HepG2 (cell line): ENCODE measurements around the gene CCDC201. TPM values are rescaled to one million over a fixed set of nuclear protein-coding genes. Genes with fewer than 3 reads are reported as not detected.

Experiments
- ARNTL ChIP-seq: sonication (generic); formaldehyde crosslinking; IDR thresholded peaks from 2 replicates; pipeline ENCODE4 v1.4.0; 2020; ENCODE audit warnings: mild to moderate bottlenecking, missing genetic modification reagents
- CBX1 ChIP-seq: IDR thresholded peaks from one replicate; pipeline ENCODE4 v1.6.1; 2016; ENCODE audit warnings: antibody characterized with exemption, low read depth
- FOXK2 ChIP-seq: fragments of 450-650 bp; IDR thresholded peaks from 2 replicates; pipeline ENCODE4 v1.6.1; 2016
- HOXA7 ChIP-seq: sonication (generic); formaldehyde crosslinking; IDR thresholded peaks from 2 replicates; pipeline ENCODE4 v1.8.1; 2022; ENCODE audit warnings: mild to moderate bottlenecking, missing genetic modification reagents, moderate library complexity
- POLR2A ChIP-seq, 2 experiments: IDR thresholded peaks; 2 replicates each; pipeline ENCODE4 v1.6.1; 2011; ENCODE audit warnings: low read depth in 2 of 2, low read length in 2 of 2, mild to moderate bottlenecking in 1 of 2, moderate library complexity in 1 of 2; ENCODE audit not compliant: insufficient read depth in 1 of 2
- PRPF4 ChIP-seq: fragments of 200-400 bp; formaldehyde crosslinking; IDR thresholded peaks from 2 replicates; pipeline ENCODE4 v1.6.1; 2016; ENCODE audit warnings: low read length, low read depth; ENCODE audit not compliant: poor library complexity, severe bottlenecking
- RARA ChIP-seq: IDR thresholded peaks from 2 replicates; pipeline ENCODE4 v1.6.1; 2016; ENCODE audit warnings: missing genetic modification reagents, missing compliant biosample characterization
- RNF2 ChIP-seq: fragments of 450-650 bp; conservative IDR thresholded peaks from 2 replicates; pipeline ENCODE4 v1.6.1; 2016; ENCODE audit warnings: low read depth
- STAT5B ChIP-seq: sonication (generic); formaldehyde crosslinking; IDR thresholded peaks from 2 replicates; pipeline ENCODE4 v1.4.0; 2020; ENCODE audit warnings: missing genetic modification reagents
- TCF7 ChIP-seq: sonication (generic); IDR thresholded peaks from 2 replicates; pipeline ENCODE4 v1.6.1; 2016; ENCODE audit warnings: antibody characterized with exemption, low read depth
- ZBTB1 ChIP-seq: sonication (generic); formaldehyde crosslinking; IDR thresholded peaks from 2 replicates; pipeline ENCODE4 v1.4.0; 2020; ENCODE audit warnings: missing genetic modification reagents, borderline replicate concordance
- ZNF138 ChIP-seq: sonication (generic); formaldehyde crosslinking; IDR thresholded peaks from 2 replicates; pipeline ENCODE4 v1.5.0; 2020; ENCODE audit warnings: mild to moderate bottlenecking, low read depth, missing genetic modification reagents
- ZNF160 ChIP-seq: sonication (generic); formaldehyde crosslinking; IDR thresholded peaks from 2 replicates; pipeline ENCODE4 v1.8.0; 2022; ENCODE audit warnings: mild to moderate bottlenecking, inconsistent platforms, missing genetic modification reagents
- ZNF207 ChIP-seq: fragments of 450-650 bp; IDR thresholded peaks from 2 replicates; pipeline ENCODE4 v1.6.1; 2016; ENCODE audit warnings: antibody characterized with exemption, borderline replicate concordance
- ZNF235 ChIP-seq: sonication (generic); formaldehyde crosslinking; IDR thresholded peaks from 2 replicates; pipeline ENCODE4 v1.8.1; 2023; ENCODE audit warnings: mild to moderate bottlenecking, missing genetic modification reagents, borderline replicate concordance
- ZNF256 ChIP-seq: sonication (generic); formaldehyde crosslinking; conservative IDR thresholded peaks from 2 replicates; pipeline ENCODE4 v1.4.0; 2020; ENCODE audit warnings: missing genetic modification reagents
- ZNF296 ChIP-seq: sonication (generic); formaldehyde crosslinking; conservative IDR thresholded peaks from 2 replicates; pipeline ENCODE4 v1.5.0; 2020; ENCODE audit warnings: mild to moderate bottlenecking, missing genetic modification reagents
- ZNF446 ChIP-seq: sonication (generic); formaldehyde crosslinking; IDR thresholded peaks from 2 replicates; pipeline ENCODE4 v1.5.0; 2020; ENCODE audit warnings: mild to moderate bottlenecking, missing genetic modification reagents
- ZNF562 ChIP-seq: sonication (generic); formaldehyde crosslinking; IDR thresholded peaks from 2 replicates; pipeline ENCODE4 v1.8.0; 2022; ENCODE audit warnings: missing genetic modification reagents, borderline replicate concordance
- ZNF709 ChIP-seq: sonication (generic); formaldehyde crosslinking; IDR thresholded peaks from 2 replicates; pipeline ENCODE4 v1.5.0; 2020; ENCODE audit warnings: mild to moderate bottlenecking, missing genetic modification reagents
- ZNF737 ChIP-seq: sonication (generic); formaldehyde crosslinking; IDR thresholded peaks from 2 replicates; pipeline ENCODE4 v1.5.0; 2020; ENCODE audit warnings: missing genetic modification reagents, mild to moderate bottlenecking, borderline replicate concordance
- polyA plus RNA-seq, 8 experiments: library from polyadenylated mRNA; depleted of rRNA in 3 of 8; stranded (reverse) in 7 of 8; unstranded in 1 of 8; fragments of >200 nt; fragmentation: Illumina TruSeq in 4 of 8; extraction: Trizol in 4 of 8; gene quantifications; 2 replicates each; pipeline versions ENCODE4 v1.2.1 to v1.2.3, GENCODE V29; 2011 to 2016; ENCODE audit warnings: low read depth in 4 of 8, missing spikeins in 1 of 8, mixed read lengths in 1 of 8; ENCODE audit not compliant: insufficient read depth in 1 of 8
- total RNA-seq, 5 experiments: library from RNA; depleted of rRNA; stranded (reverse); fragments of >200 nt; fragmentation: Illumina TruSeq; extraction: Trizol; gene quantifications; 2 replicates each; pipeline ENCODE4 v1.2.3, GENCODE V29; 2016; ENCODE audit warnings: low read depth in 1 of 5
- TF ChIP-seq, protein P1 (sequence below): IDR thresholded peaks from 2 replicates; pipeline ENCODE4 v1.6.1; 2016; ENCODE audit warnings: missing compliant biosample characterization, missing genetic modification reagents, borderline replicate concordance
- TF ChIP-seq, protein P2 (sequence below): sonication (generic); formaldehyde crosslinking; IDR thresholded peaks from 2 replicates; pipeline ENCODE4 v1.8.1; 2023; ENCODE audit warnings: mild to moderate bottlenecking, inconsistent platforms, moderate library complexity, missing genetic modification reagents, borderline replicate concordance
- TF ChIP-seq, protein P3 (sequence below): sonication (generic); formaldehyde crosslinking; IDR thresholded peaks from 2 replicates; pipeline ENCODE4 v1.8.1; 2023; ENCODE audit warnings: mild to moderate bottlenecking, missing genetic modification reagents

CCDC201 gene
- total and polyA plus RNA-seq, 2 of the 13 experiments (the other 11 are each of a cell fraction or from before 2014, with no cell fraction given): 0.92 TPM; not detected in 1

DNA sequence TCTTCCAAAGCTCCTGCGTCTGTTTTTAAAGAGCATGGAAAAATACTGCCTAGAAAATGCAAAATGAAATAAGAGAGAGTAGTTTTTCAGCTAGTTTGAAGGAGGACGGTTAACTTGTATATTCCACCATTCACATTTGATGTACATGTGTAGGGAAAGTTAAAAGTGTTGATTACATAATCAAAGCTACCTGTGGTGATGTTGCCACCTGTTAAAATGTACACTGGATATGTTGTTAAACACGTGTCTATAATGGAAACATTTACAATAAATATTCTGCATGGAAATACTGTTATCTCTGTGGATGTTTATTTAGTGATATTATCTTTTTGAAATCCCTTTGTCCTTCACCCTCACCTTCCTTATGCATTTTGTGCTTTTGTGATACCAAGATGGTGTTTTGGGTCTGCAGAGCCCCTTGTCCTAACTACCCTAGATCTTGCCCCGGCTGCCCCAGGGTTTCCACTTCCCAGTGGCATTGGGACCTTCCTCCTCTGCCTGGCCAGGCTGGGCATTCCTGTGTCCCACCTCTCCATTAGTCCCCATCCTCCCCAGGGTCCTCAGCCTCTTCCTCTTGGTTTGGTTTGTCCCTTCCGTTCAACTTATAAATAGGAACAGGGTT is 20.6 kb upstream of the CCDC201 start (continued):
- TF ChIP-seq ZNF709 (CRISPR knock-in tag): peak; percentile 89; the same call in 1 of the 2 replicates
- no peak for TF ChIP-seq ARNTL (CRISPR knock-in tag)
- TF ChIP-seq PRPF4: no peak
- TF ChIP-seq TCF7: peak; percentile 17; the same call in 1 of the 2 replicates
- TF ChIP-seq, protein P1, sequence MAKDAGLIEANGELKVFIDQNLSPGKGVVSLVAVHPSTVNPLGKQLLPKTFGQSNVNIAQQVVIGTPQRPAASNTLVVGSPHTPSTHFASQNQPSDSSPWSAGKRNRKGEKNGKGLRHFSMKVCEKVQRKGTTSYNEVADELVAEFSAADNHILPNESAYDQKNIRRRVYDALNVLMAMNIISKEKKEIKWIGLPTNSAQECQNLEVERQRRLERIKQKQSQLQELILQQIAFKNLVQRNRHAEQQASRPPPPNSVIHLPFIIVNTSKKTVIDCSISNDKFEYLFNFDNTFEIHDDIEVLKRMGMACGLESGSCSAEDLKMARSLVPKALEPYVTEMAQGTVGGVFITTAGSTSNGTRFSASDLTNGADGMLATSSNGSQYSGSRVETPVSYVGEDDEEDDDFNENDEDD (CRISPR knock-in tag): 0 out of 2 replicates have a peak, but pooled peaks have one; percentile 14
- 0 out of 2 replicates have a peak, but pooled peaks have one; percentile 17 for TF ChIP-seq STAT5B (CRISPR knock-in tag)
- TF ChIP-seq ZNF256 (CRISPR knock-in tag): no peak
- TF ChIP-seq ZNF562: no peak
- TF ChIP-seq ZNF160: peak; percentile 54; the same call in 1 of the 2 replicates
- TF ChIP-seq POLR2A (IDR thresholded peaks at IDR 0.05; ENCODE audit: insufficient read depth in 1 of 2, low read depth in 2 of 2, low read length in 2 of 2): peak in 1 of 2 experiments; percentile 66; a peak in 1 of 4 replicates
- no peak for TF ChIP-seq HOXA7 (CRISPR knock-in tag)
- TF ChIP-seq RNF2: no peak
- no peak for TF ChIP-seq CBX1
- no peak for TF ChIP-seq ZNF207
- TF ChIP-seq RARA (CRISPR knock-in tag): peak; percentile 53
- TF ChIP-seq ZNF296 (CRISPR knock-in tag): no peak
- TF ChIP-seq ZNF737: no peak
- TF ChIP-seq, protein P2, sequence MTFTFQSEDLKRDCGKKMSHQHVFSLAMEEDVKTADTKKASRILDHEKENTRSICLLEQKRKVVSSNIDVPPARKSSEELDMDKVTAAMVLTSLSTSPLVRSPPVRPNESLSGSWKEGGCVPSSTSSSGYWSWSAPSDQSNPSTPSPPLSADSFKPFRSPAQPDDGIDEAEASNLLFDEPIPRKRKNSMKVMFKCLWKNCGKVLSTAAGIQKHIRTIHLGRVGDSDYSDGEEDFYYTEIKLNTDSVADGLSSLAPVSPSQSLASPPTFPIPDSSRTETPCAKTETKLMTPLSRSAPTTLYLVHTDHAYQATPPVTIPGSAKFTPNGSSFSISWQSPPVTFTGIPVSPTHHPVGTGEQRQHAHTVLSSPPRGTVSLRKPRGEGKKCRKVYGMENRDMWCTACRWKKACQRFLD: no peak
- no peak for TF ChIP-seq FOXK2
- no peak for TF ChIP-seq ZNF138 (CRISPR knock-in tag)
- TF ChIP-seq ZBTB1 (CRISPR knock-in tag): 0 out of 2 replicates have a peak, but pooled peaks have one; percentile 18
- TF ChIP-seq ZNF235 (CRISPR knock-in tag): no peak
- no peak for TF ChIP-seq ZNF446 (CRISPR knock-in tag)
- TF ChIP-seq, protein P3, sequence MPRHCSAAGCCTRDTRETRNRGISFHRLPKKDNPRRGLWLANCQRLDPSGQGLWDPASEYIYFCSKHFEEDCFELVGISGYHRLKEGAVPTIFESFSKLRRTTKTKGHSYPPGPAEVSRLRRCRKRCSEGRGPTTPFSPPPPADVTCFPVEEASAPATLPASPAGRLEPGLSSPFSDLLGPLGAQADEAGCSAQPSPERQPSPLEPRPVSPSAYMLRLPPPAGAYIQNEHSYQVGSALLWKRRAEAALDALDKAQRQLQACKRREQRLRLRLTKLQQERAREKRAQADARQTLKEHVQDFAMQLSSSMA (CRISPR knock-in tag): peak; percentile 52; the same call in 1 of the 2 replicates
